Brain microvascular endothelial cell (primary cell): ENCODE data around the gene ASB9.
"Not testable (repeated sequence)": the region's sequence is repeated elsewhere in the genome, so short reads cannot be mapped to it uniquely, and the experiment has no call there.

Experiments
- DNase-seq: peaks from one replicate; pipeline ENCODE4 v3.0.0-alpha.2; 2020
- H3K27ac ChIP-seq: fragments of 250-450 bp; sonication (Bioruptor Pico); 2 replicates; pipeline ENCODE4 v1.5.1; 2020; ENCODE audit warnings: mild to moderate bottlenecking, moderate library complexity
- H3K27me3 ChIP-seq: fragments of 250-450 bp; sonication (Bioruptor Pico); replicated peaks from 2 replicates; pipeline ENCODE4 v1.5.1; 2020; ENCODE audit warnings: mild to moderate bottlenecking
- H3K36me3 ChIP-seq: fragments of 250-450 bp; sonication (Bioruptor Pico); replicated peaks from 2 replicates; pipeline ENCODE4 v1.5.1; 2020; ENCODE audit warnings: mild to moderate bottlenecking
- H3K4me3 ChIP-seq: 2 replicates; pipeline ENCODE4 v1.5.1; 2011; ENCODE audit warnings: low read depth, mild to moderate bottlenecking, control low read depth, low read length, moderate library complexity
- CTCF ChIP-seq: IDR thresholded peaks from 2 replicates; pipeline ENCODE4 v1.5.1; 2011; ENCODE audit warnings: low read depth, mild to moderate bottlenecking, moderate library complexity, low read length, control low read depth, inconsistent platforms; ENCODE audit errors: missing control alignments
- in situ Hi-C: cut with HindIII; loops from 2 replicates; pipeline ENCODE4 v1.10.0; 2017; ENCODE audit warnings: low sequenced_read_pairs, low pct_ligation_motif_present

Gene ASB9

GRCh38 chrX:15293451-15293850 is 23.6 kb upstream of the ASB9 start:
- no peaks in the 10 kb centered on the region for H3K27me3 ChIP-seq
- no peak overlapping the region for H3K4me3 ChIP-seq
- no peak overlapping the region for H3K27ac ChIP-seq
- no peaks in the 10 kb centered on the region for H3K36me3 ChIP-seq
- no peak for TF ChIP-seq CTCF
- no peak for DNase-seq
- in situ Hi-C loops: no loop called here

- TF ChIP-seq CTCF: no peak
- Histone ChIP-seq H3K36me3 (no peaks in the 10 kb centered on the region), H3K27ac (no peak overlapping the region), H3K4me3 (no peak overlapping the region), H3K27me3 (no peaks in the 10 kb centered on the region)
- DNase-seq: no peak
- in situ Hi-C loops: no loop called here
Observed at GRCh38 chrX:15292861-15293260, 23.0 kb upstream of the ASB9 start.

GRCh38 chrX:15277604-15278003 is 7.7 kb upstream of the ASB9 start:
- no peak overlapping the region for H3K4me3 ChIP-seq
- DNase-seq: no peak
- in situ Hi-C loops: no loop called here
- H3K27me3 ChIP-seq: no peaks in the 10 kb centered on the region
- TF ChIP-seq CTCF: no peak
- H3K27ac ChIP-seq: no peak overlapping the region
- H3K36me3 ChIP-seq: no peaks in the 10 kb centered on the region

- no peak for TF ChIP-seq CTCF
- Histone ChIP-seq H3K27ac (no peak overlapping the region), H3K36me3 (no peaks in the 10 kb centered on the region), H3K4me3 (no peak overlapping the region), H3K27me3 (no peaks in the 10 kb centered on the region)
- in situ Hi-C loops: no loop called here
- no peak for DNase-seq
Observed at GRCh38 chrX:15274946-15275345, 5.1 kb upstream of the ASB9 start.

GRCh38 chrX:15273275-15273674 is 3.4 kb upstream of the ASB9 start:
- H3K27ac ChIP-seq, in situ Hi-C loops: not testable (repeated sequence)

GRCh38 chrX:15271757-15272156 is 1.9 kb upstream of the ASB9 start:
- H3K27ac ChIP-seq: no peak overlapping the region
- no peaks in the 10 kb centered on the region for H3K27me3 ChIP-seq
- in situ Hi-C loops: no loop called here
- no peak for TF ChIP-seq CTCF
- no peaks in the 10 kb centered on the region for H3K36me3 ChIP-seq
- no peak overlapping the region for H3K4me3 ChIP-seq
- no peak for DNase-seq

More at GRCh38 chrX:15273275-15273674, 3.4 kb upstream of the ASB9 start:
- not testable (repeated sequence) for DNase-seq, H3K36me3 ChIP-seq, H3K4me3 ChIP-seq, H3K27me3 ChIP-seq
